Hepatocyte (in vitro differentiated cells): ENCODE results near the gene PLXND1. TPM values are rescaled to one million over a fixed set of nuclear protein-coding genes. Genes with fewer than 3 reads are reported as not detected.

Experiments
- DNase-seq: peaks from one replicate; pipeline ENCODE4 v3.0.0-alpha.2; 2016; ENCODE audit warnings: low spot score
- H2AFZ ChIP-seq: fragments of 200-600 bp; sonication (generic); 2 replicates; pipeline ENCODE4 v1.6.0; 2016; ENCODE audit warnings: antibody characterized with exemption, mild to moderate bottlenecking
- H3K27ac ChIP-seq: fragments of 200-600 bp; sonication (generic); 2 replicates; pipeline ENCODE4 v1.5.1; 2016; ENCODE audit warnings: mild to moderate bottlenecking
- H3K27me3 ChIP-seq: fragments of 200-600 bp; sonication (generic); 2 replicates; pipeline ENCODE4 v1.6.1; 2016
- H3K36me3 ChIP-seq: fragments of 200-600 bp; sonication (generic); replicated peaks from 2 replicates; pipeline ENCODE4 v1.5.1; 2016; ENCODE audit warnings: low read depth; ENCODE audit not compliant: insufficient read depth
- H3K4me1 ChIP-seq: fragments of 200-600 bp; sonication (generic); 2 replicates; pipeline ENCODE4 v1.5.1; 2016; ENCODE audit warnings: mild to moderate bottlenecking, moderate library complexity; ENCODE audit not compliant: insufficient read depth
- H3K4me2 ChIP-seq: fragments of 200-600 bp; sonication (generic); 2 replicates; pipeline ENCODE4 v1.6.0; 2016
- H3K4me3 ChIP-seq: fragments of 200-600 bp; sonication (generic); 2 replicates; pipeline ENCODE4 v1.5.1; 2016; ENCODE audit warnings: mild to moderate bottlenecking
- H3K79me2 ChIP-seq: fragments of 200-600 bp; sonication (generic); 2 replicates; pipeline ENCODE4 v1.6.0; 2017; ENCODE audit warnings: mild to moderate bottlenecking
- H3K9me2 ChIP-seq: fragments of 200-600 bp; sonication (generic); replicated peaks from 2 replicates; pipeline ENCODE4 v1.6.0; 2017; ENCODE audit warnings: mild to moderate bottlenecking; ENCODE audit not compliant: insufficient read depth
- H3K9me3 ChIP-seq: fragments of 200-600 bp; sonication (generic); 2 replicates; pipeline ENCODE4 v1.5.1; 2016; ENCODE audit warnings: low read depth, mild to moderate bottlenecking
- H4K20me1 ChIP-seq: fragments of 200-600 bp; sonication (generic); 2 replicates; pipeline ENCODE4 v1.6.0; 2016; ENCODE audit warnings: mild to moderate bottlenecking; ENCODE audit not compliant: insufficient read depth, poor library complexity, severe bottlenecking
- CTCF ChIP-seq: fragments of 200-600 bp; sonication (generic); IDR thresholded peaks from 2 replicates; pipeline ENCODE4 v1.5.1; 2016; ENCODE audit warnings: antibody characterized with exemption, mild to moderate bottlenecking; ENCODE audit not compliant: poor library complexity
- EZH2 ChIP-seq: fragments of 200-600 bp; sonication (generic); IDR thresholded peaks from 2 replicates; pipeline ENCODE4 v1.6.1; 2016; ENCODE audit warnings: antibody characterized with exemption, mild to moderate bottlenecking, borderline replicate concordance
- EZH2phosphoT487 ChIP-seq: fragments of 200-600 bp; sonication (generic); IDR thresholded peaks from one replicate; pipeline ENCODE4 v1.6.1; 2018; ENCODE audit warnings: antibody characterized with exemption, mild to moderate bottlenecking, low read depth, moderate library complexity; ENCODE audit not compliant: unreplicated experiment, severe bottlenecking
- WGBS: methylation state at CpG from one replicate; pipeline ENCODE4 v1.1.6; 2016; ENCODE audit warnings: low lambda C conversion rate; ENCODE audit errors: missing lambda C conversion rate; 5-methylcytosine and 5-hydroxymethylcytosine counted together
- polyA plus RNA-seq: library from polyadenylated mRNA; unstranded; fragments of >200 nt; fragmentation: Nextera tagmentation; extraction: Ambion mirVana; gene quantifications from 2 replicates; pipeline ENCODE4 v1.2.1, GENCODE V29; 2016
- total RNA-seq: library from RNA; depleted of rRNA; stranded (reverse); fragments of >200 nt; gene quantifications from 2 replicates; pipeline ENCODE4 v1.2.3, GENCODE V29; 2014

The PLXND1 gene
- total and polyA plus RNA-seq, 2 experiments from 2014 or later: 36.3 to 45.3 TPM

DNA sequence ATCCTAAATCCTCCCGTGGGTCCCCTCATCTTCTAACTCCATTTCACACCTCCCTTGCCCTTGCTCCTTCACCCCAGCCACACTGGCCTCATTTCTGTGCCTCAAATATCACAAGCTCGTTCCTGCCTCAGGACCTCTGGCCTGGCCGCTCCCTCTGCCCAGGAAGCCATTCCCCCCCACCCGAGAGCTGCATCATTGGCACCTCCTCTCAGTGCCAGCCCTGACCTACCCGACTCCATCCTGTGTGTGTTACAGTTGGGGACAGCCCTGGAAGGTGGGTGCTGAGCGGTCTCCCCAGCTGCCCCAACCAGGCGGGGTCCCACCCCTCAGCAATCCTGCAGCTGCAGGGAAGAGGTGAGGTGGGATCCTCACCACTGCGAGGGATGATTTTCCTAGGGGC, 14.5 kb downstream of the PLXND1 start:
- Histone ChIP-seq H3K9me3 (no peaks in the 10 kb centered on the region), H3K4me3 (no peak overlapping the region), H3K4me2 (peak overlapping the region; percentile 68), H3K27ac (peak overlapping the region; percentile 72), H3K27me3 (no peaks in the 10 kb centered on the region), H2AFZ (no peak overlapping the region), H4K20me1 (no peaks in the 10 kb centered on the region), H3K4me1 (peaks cover 47% of the 10 kb centered on the region), H3K36me3 (no peaks in the 10 kb centered on the region), H3K9me2 (no peaks in the 10 kb centered on the region), H3K79me2 (peaks cover 7% of the 10 kb centered on the region)
- TF ChIP-seq EZH2phosphoT487 (no peak), CTCF (no peak), EZH2 (no peak)
- WGBS: 74% methylated on average over 8 of the region's 8 CpGs
- DNase-seq: no peak

DNA sequence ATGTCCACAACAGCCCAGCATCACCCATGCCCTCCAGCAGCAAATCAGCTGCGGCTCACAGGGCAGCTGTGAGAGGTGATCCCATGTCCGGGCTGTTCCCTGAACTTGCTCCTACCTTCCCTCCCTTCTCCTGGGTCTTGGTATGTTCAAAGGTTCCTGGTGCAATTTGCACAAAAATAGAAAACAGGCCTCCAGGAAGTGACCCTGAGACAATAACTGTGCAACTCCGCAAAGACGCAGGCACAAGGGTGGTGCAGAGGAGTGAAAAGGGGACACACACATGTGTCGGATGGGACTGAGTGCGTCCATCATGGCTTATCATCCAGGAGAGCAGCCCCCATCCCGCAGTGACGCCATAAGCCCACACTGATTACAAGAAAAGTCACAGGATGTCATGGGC, 16.3 kb downstream of the PLXND1 start:
- no peak overlapping the region for H2AFZ ChIP-seq
- no peak for DNase-seq
- 68% methylated on average over 8 of the region's 8 CpGs for WGBS

DNA sequence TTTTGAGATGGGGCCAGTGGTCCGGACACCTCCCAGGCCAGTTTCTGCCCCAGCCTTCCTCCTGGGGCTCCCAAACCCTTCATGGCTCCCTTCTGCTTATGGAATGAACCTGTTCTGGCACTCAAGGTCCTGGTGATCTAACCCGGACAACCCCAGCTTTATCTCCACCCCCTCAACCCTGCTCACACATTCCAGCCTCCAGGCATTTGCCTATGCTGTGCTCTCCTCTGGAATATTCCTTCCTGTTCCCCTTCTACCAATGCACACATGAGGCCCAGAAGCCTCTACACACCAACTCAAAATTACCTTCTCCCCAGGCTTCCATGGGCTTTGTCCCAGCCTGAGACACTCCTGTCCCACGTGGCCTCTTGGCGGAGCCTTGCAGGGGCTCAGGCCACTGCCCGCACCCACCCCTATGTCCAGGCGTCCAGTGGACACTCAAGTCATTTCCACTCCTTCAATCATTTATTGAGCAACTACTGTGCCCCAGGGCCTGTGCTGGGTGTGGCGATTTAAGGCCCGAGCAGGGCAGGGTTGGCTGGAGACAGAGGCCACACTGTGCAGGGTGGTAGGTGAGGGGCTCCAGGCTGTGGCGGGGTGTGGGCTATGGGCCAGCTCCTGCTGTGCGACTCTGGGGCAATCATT, 18.8 kb downstream of the PLXND1 start:
- no peak overlapping the region for H3K27ac ChIP-seq
- H3K4me1 ChIP-seq: peaks cover 9% of the 10 kb centered on the region
- H3K4me3 ChIP-seq: no peak overlapping the region
- H3K4me2 ChIP-seq: no peak overlapping the region
- no peak for DNase-seq
- no peak for TF ChIP-seq EZH2
- peaks cover 7% of the 10 kb centered on the region for H3K79me2 ChIP-seq
- 94% methylated on average over 10 of the region's 10 CpGs for WGBS
- H2AFZ ChIP-seq: no peak overlapping the region
- H4K20me1 ChIP-seq: no peaks in the 10 kb centered on the region
- no peaks in the 10 kb centered on the region for H3K36me3 ChIP-seq
- H3K9me3 ChIP-seq: no peaks in the 10 kb centered on the region
- H3K9me2 ChIP-seq: no peaks in the 10 kb centered on the region
- no peaks in the 10 kb centered on the region for H3K27me3 ChIP-seq

More for the DNA sequence above, 16.3 kb downstream of the PLXND1 start:
- no peak overlapping the region for H3K4me2 ChIP-seq
- peaks cover 33% of the 10 kb centered on the region for H3K4me1 ChIP-seq
- H3K4me3 ChIP-seq: no peak overlapping the region
- no peaks in the 10 kb centered on the region for H3K27me3 ChIP-seq
- no peaks in the 10 kb centered on the region for H3K9me3 ChIP-seq
- no peaks in the 10 kb centered on the region for H3K36me3 ChIP-seq
- H3K79me2 ChIP-seq: peaks cover 7% of the 10 kb centered on the region
- no peaks in the 10 kb centered on the region for H4K20me1 ChIP-seq
- no peaks in the 10 kb centered on the region for H3K9me2 ChIP-seq
- TF ChIP-seq CTCF: no peak
- no peak for TF ChIP-seq EZH2phosphoT487
- TF ChIP-seq EZH2: no peak
- no peak overlapping the region for H3K27ac ChIP-seq

DNA sequence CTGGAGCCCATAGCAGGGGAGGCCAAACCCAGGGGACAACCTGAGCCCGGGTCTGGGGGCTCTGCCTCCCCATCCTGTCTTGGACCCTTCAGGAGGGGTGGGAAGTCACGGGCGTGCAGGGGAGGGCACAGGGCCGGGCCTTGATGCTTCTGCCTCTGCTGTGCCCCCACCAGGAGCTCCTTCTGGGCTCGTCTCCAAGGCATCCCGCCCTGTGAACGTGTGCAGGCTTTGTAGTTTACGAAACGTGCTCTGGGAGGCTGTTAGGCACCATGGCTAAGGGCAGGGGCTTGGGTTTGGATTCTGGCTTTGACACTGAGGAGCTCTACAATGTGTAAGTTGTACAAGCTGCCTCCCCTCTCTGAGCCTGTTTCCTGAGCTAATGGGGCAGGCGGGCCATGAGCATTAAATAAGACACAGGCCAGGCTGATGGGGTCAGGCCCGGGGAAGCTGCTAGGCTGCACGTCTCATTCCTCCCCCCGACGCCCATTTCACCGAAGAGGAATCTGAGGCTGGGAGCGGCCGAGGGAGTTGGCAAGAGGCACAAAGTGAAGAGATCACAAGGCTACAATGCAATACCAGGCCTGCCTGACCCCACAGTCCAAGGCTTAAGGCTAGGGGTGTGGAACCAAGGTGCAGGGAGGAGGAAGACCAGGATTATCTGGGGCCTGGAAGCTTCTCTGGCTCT, 19.6 kb downstream of the PLXND1 start:
- TF ChIP-seq EZH2phosphoT487: no peak
- no peak for TF ChIP-seq CTCF
- no peak for TF ChIP-seq EZH2
- no peaks in the 10 kb centered on the region for H4K20me1 ChIP-seq
- WGBS: 87% methylated on average over 17 of the region's 17 CpGs
- DNase-seq: no peak
- no peak overlapping the region for H3K27ac ChIP-seq
- no peaks in the 10 kb centered on the region for H3K27me3 ChIP-seq
- no peak overlapping the region for H3K4me2 ChIP-seq
- H3K9me2 ChIP-seq: no peaks in the 10 kb centered on the region
- H3K36me3 ChIP-seq: no peaks in the 10 kb centered on the region
- no peak overlapping the region for H2AFZ ChIP-seq
- H3K9me3 ChIP-seq: no peaks in the 10 kb centered on the region
- H3K79me2 ChIP-seq: peaks cover 3% of the 10 kb centered on the region
- no peak overlapping the region for H3K4me3 ChIP-seq
- H3K4me1 ChIP-seq: peaks cover 1% of the 10 kb centered on the region
